ENCODE measurements around the gene VPS8.
A peak's percentile ranks its signal among the peaks of the same experiment; 100 is the strongest.

Gene VPS8

DNA sequence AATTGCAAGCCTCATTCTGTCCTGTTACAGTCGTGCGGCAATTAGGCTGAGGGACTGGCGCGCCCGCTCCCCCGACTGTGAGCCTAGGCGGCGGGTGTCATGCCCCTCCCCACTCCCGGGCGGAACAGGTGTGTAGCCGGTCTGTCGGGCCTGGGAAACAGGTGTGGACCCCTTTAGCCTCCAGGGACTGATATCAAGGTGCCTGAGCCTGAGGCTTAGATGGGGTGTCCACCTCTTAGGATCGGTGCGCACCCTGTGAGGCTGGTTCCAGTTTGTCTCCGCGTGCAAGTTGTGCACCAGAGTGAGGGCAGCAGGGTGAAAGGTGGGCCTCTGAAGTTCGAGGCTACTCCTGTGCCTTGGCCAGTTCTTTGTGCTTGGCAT is 686 bp downstream of the VPS8 start:
- no peak for DNase-seq

DNA sequence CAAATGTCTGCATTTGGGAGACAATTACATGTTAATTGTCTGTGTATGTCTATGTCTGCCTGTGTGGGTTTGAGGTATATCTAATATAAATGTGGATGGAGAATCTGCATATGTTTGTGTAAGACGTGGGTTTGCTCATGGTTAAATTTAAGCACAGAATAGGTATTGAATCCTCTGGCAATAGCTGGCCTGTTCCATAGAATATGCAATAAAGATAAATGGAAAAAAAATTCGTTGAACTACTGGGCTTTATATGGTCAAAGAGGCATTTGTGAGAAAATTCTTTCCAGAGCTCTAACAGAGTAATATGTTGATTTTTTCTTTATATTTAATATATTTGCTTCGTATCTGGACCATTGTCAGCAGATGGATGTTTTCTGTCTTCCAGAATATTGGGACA is 1.4 kb downstream of the VPS8 start:
- DNase-seq, result no peak

DNA sequence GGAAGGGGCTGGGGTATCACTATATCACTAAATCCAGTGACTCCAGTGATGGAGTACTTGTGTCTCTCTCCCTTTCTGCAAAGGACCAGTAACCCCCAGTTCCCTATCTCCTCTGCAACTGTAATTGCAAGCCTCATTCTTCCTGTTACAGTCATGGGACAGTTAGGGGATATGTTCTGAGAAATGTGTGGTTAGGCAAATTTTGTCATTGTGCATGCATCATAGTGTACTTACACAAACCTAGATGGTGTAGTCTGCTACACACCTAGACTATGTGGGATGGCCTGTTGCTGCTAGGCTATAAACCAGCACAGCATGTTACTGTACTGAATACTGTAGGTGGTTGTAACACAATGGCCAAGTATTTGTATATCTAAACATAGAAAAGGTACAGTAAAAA is 2.2 kb downstream of the VPS8 start:
- DNase-seq, result peak; percentile 57 to 75 (median 66)

DNA sequence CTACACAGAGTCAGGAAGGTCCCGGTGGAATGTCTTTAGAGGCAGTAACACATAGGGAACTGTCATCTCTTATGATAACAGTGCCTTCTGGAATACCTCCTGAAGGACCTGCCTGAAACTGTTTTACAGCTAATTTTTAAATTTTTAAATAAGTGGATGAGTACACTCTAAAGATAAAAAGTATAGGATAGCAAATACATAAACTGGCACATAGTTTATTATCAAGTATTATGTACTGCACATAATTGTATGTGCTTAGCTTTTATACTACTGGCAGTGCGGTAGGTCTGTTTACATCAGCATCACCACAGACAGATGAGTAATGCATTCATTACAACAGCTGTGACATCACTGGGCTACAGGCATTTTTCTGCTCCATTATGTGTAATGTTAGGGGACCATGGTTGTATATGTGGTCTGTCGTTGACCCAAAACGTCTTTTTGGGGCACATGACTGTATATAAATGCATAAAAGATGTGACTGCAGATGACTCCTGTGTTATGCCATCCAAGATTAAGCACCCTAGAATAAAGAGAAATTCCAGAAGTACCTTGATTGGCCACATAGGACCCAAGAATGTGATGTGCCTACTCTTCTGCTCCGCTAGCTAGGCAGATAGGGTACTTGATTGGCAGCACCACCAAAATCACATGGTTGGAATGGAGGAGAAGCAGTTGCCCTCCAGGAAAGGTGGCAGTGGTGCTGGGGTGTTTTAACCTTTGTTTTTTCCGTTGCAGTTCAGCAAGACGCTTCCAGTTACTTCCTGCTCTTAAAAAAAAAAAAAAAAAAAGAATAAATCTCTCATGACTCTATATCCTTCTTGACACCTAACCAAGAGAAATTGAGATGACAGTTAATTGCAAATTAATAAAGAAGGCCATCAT is 3.3 kb downstream of the VPS8 start:
- peak; percentile 49 to 82 (median 74) for DNase-seq

DNA sequence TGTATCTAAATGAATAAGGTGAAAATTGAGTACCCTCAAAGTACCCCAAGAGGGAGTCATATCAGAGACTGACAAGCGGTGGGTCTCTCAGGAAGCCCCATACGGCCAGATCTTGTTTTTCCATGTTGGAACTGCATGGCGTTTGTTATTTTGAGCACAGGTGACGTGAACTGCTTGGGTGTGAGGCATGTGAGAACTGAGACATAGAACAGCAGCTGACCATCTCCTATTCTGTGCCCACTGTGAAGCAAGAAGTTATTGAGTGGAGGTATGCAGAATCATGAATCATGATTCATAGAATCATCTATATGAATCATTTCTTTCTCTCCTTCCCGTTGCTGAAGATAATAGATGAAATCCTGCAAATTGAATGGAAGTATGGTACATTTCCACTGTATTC is 4.6 kb downstream of the VPS8 start:
- DNase-seq, result no peak

DNA sequence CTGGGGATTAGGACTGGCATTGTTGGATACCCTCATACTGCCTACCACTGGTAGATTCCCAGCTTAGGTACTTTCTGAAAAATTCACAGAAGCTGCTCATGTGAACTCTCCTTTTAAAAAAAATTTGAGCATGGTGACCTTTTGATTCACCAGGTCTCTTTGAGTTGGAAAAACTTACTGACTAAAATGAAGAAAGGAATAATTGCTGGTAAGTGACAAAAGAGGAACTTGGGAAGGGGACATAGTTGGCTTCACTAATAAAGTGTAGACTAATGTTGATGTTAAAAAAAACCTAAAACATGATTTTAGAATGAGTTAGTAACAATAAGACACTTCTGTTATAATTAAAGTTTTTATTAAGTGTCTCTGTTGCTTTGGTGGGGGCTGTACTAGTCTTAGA is 8.6 kb downstream of the VPS8 start:
- no peak for DNase-seq

DNA sequence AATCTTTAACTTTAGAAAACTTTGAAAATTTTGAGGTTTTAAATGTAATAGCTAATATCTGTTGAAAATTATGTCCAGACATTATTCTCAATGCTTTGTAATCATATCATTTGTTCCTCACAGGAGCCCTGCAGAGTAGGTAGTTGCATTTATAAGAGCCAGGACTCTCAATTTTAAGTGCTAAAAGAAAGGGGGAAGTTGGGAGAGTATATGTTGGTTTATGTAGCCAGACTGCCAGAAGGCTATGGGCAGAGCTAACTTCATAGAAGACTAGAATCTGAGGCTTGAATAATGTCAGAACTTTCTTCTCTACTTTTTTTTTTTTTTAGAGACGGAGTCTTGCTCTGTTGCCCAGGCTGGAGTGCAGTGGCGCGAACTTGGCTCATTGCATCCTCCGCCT is 9.1 kb downstream of the VPS8 start:
- no peak for DNase-seq

DNA sequence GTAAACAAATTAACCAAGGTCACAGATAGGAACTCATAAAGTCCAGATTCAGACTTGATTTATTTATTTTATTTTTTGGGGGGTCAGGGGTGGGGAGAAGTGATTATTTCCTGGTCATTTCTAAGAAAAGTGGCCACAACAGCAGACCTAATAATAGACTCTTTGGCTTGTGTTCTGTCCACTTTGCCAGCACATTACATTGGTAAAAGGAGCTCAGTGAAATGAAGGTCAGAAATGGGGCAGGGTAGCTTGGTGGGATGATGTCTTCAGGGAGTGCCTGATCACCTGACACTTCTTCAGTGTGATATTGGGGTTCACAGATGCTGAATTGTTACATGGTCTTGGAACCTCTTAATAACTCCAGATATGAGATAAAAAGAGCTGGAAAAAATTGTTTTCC is 10.1 kb downstream of the VPS8 start:
- DNase-seq, result no peak

DNA sequence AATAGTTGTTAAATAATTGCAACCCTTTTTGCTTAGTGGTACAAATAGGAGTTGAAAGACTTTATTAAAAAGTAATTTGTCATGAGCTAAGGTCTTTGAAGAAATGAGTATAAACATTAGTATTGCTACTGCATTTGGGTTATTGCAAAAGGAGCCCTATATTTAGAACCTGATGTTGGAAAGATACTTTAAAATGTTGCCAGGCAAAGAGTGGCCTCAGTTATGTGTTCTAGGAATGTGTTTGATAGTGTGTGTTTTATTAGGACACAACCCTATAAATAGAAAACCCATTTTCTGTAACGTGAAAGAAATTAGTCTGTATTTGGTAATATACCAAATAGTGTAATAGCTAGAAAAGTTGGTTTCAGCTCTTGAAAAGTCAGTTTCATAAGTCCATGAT is 10.7 kb downstream of the VPS8 start:
- DNase-seq, result no peak

DNA sequence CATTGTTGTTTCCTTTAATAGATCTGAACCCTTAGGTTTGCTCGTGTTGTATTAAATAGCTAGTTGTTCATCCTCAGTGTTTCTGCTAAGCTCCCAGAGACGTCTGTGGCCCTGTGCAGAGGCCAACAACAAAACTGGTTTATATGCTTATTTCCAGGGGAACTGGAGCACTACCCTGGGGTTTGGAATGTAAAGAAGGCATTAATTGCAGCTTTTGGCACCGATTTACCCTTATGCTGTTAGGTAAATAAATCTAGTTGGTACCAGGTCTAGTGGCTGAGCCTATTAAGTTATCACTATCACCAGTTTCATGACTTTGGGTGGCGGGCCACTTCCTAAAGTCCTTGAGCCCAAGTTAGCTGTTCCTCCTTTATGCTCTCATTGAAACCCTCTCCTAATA is 12.0 kb downstream of the VPS8 start:
- DNase-seq, result no peak

DNA sequence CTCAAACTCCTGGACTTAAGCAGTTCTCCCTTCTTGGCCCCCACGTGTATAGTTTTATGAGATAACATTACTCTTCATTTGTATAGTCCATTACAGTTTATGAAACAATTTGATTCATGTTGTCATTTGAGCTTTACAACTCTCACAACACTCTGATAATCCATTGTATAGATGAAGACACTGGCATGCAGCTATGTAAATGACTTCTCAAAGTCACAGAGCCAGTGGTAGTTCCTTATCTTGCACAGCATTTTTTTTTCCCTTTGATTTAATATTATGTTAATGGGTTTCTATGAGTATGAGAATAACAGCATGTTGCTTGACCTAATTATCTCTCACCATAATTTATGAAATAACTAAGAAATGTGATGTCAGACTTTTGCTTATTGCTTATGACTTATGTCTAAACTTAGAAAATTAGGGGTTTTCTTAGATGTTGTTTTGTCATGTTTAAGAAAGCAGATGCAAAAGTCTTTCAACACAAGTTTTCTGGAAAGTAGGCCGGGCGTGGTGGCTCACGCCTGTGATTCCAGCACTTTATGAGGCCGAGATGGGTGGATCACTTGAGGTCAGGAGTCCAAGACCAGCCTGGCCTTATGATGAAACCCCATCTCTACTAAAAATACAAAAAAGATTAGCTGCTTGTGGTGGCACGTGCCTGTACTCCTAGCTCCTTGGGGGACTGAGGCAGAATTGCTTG is 13.3 kb downstream of the VPS8 start:
- DNase-seq, result peak in 1 of 3 donors; percentile 39

DNA sequence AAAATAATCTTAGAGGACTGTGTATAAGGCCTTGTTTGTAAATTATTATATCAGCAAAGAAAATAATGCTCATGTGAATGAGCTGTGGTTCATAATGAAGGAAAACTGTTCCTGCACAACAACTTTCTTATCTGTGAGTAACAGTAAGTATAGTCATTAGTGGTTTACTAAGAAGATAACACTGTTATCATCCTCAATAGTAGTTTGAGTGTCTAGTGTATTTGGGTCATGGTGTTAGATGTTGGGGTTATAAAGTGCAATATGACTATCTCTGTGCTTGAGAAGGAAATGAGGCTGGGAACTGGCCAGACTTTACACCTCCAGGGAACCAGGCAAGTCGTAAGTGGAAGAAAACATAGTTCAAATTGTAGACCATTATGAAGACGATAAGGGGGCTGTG is 15.6 kb downstream of the VPS8 start:
- DNase-seq, result no peak

DNA sequence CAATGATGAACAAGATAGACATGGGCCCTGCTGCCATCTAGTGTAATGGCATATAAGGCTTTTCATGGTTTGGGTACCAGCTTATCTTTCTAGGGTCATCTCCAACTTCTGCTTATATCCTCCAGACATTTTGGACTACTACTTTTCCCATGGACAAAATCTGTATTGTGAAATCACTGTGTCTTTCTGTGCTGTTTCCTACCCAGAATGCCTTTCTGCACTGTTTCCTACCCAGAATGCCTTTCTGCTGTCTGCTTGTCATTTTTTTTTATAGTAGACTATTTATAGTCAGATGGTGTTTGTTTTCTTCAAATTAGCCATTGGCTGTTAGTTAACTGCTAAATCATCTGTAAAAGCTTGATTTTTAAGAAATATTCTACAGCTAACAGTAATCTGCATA is 20.1 kb downstream of the VPS8 start:
- DNase-seq, result no peak

DNA sequence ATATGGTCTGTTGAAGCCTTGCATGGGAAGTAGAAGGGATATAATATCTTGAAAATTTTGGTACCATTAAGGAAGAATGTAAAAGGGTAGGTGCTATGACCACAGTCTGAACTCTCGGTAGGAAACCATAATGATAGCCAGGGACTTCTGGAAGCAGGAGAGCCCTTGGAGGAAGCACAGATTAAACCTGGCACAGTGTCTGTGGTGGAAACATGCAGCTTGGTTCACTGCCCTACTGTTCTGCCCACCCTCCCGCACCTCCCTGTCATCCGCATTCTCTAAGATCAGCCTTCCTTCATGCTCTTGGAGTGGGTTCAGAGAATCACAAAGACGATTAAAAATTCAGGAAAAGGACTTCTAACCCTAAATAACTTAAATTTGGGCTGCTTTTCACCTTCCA is 20.9 kb downstream of the VPS8 start:
- DNase-seq, result no peak

DNA sequence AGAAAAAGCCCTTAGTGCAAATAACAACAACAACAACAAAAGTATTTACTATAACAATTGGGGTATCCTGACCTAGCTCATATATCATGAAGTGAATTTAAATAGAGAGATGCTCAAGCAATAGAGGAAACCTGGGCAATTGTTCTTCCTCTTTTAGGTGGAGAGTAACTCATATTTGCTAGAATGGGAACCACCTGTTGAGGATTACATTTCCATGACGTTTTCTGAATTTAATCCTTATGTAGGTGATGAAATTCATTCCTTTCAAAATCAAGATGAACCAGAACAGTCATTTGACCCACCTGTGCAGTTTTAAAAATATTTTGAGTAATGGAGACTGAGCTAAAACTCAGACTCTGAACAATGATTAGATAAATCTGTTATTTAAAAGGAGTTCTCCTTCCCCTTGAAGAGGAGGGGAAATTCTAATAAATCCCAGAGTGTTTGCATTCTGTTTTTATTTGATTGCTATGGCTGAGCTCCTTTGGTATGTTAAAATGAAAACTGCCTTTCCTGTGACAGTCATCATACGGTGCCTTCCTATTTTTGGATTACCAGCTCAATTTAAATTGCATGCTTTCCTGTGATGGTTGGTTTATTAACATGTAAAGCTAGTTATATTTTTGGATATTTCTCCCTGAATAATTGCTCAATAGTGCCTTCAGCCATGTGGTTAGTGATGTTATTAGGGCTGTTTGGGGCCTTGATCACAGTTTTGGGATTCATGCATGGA is 24.3 kb downstream of the VPS8 start:
- no peak for DNase-seq

DNA sequence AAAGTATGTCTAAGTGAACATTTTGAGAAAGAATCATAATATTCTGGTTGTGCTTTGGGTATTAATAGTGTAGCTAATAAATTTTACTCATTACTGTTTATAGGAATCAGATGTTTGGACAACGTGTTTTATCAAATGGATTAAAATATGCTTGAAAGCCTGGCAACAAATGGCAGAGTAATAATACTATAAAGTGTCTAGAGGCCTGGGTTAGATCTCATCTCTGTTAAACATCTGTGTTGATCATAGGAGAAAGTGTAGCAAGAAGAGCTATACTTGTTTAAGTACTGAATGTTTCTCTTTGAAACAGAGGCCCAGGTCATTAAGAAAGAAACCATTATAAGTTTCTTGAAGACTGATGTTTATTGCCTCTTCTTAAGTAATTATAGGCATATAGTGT is 30.5 kb downstream of the VPS8 start:
- DNase-seq, result no peak

DNA sequence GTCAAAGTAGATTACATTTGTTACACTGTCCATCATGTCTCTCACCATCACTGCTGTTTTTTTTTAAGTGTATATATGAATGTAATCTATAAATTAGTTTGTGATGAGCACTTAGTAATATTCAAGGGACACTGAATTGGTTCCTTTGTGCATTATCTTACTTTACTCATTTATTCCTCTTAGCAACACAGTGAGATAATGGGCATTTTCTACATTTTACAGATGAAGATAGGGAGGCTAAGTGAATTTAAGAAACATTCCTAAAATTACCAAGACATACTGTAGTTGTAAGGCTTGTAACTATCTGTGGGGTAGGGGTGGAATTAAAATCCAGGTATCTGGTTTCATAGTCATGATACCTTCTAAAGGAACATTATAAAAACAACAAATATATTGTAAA is 33.9 kb downstream of the VPS8 start:
- no peak for DNase-seq

DNA sequence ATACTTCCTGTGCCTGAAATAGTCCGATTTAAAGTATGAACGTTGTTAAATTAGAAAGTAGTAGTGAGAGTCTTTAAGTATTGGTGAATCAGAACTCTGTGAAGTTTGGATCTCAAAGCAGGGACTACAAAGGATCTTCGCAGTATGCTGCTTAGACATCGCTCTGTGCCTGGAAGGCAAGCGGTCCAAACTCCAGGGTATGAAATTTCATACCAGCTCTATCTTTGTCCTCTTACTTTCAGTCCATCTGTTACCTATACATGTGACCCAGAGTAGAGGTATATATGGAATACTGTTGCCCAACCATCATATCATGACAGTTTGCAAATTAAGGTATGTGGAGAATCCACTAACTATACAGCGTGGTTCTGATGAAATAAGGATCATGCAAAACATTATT is 34.5 kb downstream of the VPS8 start:
- DNase-seq, result no peak

DNA sequence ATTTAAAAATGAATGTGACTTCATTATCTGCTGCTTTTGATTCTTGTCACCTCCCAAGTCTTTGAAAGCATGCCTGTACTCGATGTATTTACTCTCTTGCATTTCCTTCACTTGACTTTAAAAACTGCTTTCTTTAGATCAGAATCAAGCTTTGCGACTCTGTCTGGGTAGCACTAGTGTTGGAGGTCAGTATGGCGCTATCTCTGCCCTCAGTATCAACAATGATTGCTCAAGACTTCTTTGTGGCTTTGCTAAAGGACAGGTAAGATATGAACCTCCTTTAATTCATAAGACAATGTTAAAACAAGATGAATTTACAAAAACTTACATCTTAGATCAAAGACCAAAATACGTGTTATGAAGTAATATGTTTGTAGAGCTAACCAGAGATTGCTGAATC is 37.0 kb downstream of the VPS8 start:
- no peak for DNase-seq

DNA sequence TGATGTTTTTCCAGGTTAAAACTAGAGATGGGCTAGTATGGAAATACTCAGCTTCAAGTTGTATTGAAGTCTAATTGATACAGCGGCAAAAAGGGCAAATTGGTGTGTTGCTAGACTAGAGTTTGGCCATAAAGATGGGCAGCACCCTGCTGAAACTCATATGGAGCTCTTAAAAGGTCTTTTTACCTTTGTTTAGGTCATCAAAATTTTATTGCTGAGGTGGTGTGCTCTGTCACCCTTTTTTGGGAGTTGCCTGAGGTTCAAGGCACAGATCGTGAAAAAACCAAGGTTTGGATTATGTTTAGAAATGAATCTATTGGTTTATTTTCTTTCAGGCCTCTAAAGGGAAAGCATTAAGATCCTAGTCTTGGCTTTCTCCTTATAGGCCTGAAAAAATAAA is 38.2 kb downstream of the VPS8 start:
- DNase-seq, result no peak

DNA sequence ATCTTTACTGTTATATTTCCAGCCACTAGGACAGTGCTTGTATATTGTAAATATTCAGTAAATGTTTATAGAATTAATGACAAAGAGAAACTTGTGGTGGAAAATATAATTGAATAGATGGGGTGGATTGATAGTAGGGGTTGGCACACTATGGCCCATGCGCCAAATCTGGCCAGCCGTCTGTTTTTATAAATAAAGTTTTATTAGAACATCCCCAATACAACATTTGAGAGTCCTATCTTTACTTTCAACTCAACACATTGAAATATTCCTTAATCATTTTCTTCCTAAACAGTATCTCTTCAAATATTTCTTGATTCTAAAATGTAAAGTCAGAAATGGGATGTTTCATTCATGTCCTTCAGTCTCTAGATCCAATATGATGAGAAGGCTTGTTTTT is 45.1 kb downstream of the VPS8 start:
- no peak for DNase-seq

DNA sequence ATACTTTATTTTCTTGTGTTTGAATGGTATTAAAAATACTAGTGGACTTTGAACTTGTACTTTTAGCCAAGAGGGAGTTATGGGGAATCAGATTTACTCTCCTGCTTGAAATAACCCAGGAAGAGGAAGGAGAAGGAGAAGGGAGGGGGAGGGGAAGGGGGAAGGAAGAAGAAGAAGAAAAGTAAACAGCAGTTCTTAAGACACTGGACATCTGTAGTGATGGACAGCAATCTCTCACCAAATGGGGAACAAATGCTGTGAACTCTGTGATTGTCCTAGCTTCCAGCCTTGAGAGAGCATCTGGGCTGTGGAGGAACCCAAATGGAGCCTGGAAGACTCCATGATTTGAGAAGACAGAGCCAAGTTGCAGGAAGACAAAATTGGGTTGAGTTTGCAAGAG is 52.0 kb downstream of the VPS8 start:
- DNase-seq, result peak; percentile 10 to 20 (median 18)

DNA sequence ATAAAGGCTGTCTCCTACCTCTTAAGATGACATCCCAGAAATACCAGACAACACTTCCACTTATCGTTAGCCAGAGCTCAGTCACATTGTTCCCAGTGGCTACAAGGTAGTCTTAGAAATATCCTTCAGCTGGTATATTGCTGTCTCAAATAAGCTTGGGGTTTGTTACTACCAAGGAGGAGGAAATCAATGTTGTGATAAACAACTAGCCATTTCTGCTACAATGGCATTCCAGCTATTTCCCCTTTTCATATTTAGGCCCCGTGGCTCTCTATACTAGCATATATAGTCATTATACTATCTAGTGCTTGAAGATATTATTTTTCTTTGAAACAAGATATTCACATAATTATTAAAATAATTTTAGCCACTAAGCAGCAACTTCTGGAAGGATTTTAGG is 56.5 kb downstream of the VPS8 start:
- no peak for DNase-seq

DNA sequence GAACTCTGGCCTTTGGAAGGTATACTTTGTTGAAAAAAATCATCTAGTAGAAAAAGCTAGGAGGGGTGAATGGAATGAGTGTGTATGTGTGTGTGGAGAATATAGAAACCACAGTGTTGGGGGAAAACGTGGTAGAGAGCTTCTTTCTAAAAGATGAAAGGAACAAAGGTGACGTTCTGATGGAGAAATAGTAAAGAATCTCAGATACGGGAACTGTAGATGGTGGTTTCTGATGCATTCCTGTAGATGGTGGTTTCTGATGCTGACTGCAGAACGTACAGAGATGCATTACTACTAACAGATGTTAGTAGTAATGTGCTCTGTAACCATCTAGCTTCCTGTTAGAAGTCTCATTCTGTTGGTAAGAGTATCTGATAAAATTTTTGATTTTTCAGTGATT is 60.2 kb downstream of the VPS8 start:
- no peak for DNase-seq
